DMS 273 treated with DMSO at 0.1 percent for 48 hours (cell line): ENCODE measurements around the gene SKP1.
A peak's percentile ranks its signal among the peaks of the same experiment; 100 is the strongest.
"Not testable (repeated sequence)": the region's sequence is repeated elsewhere in the genome, so short reads cannot be mapped to it uniquely, and the experiment has no call there.

Experiments
- DNase-seq: peaks from one replicate; lab custom pipeline; 2025; lab: John Stamatoyannopoulos, UW

Gene SKP1

GRCh38 chr5:134177369-134178095 lies 782 bp upstream of the SKP1 start:
- no peak for DNase-seq

- no peak for DNase-seq
These were observed 734 bp downstream of the SKP1 start for GRCh38 chr5:134175921-134176510.

GRCh38 chr5:134174841-134175839 lies 1.6 kb downstream of the SKP1 start:
- DNase-seq = peak; percentile 56

DNA sequence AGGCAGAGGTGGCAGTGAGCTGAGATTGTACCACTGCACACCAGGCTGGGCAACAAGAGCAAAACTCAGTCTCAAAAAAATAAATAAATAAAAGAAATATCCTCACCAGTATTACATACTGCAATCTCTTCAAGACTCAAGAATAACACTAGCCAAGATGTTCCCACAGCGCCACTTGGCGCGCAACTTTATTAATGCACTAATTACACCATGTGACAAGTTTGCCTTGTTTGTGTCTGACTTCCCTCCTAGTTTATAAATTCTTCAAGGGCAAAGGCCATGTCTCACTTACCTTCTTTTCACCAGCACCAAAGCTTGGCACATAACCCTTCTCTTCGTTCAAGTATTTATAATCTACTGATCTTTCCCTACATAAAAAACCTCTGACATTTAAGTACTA lies 4.8 kb downstream of the SKP1 start:
- no peak for DNase-seq

- no peak for DNase-seq
These were observed 14.2 kb downstream of the SKP1 start for GRCh38 chr5:134162592-134162991.

- no peak for DNase-seq
These were observed 15.0 kb downstream of the SKP1 start for GRCh38 chr5:134161513-134162395.

DNA sequence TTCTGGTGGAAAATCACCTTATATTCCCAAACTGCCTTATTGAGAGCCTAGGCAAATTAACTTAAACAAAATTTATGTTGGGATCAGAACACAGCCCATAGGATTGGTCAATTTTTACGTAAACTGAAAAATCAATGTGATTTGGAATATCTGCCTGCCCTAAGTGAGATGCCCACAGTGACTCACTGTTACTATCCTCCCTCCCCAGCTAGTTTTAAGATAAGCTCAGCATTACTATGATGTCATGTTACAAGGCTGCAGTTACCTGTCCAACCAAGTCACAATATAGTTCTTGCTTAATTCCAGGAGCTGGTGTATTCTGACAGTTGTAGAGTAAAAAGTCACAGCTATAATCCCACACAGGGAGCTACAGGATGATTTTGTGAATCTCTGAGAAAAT lies 23.1 kb downstream of the SKP1 start:
- DNase-seq = no peak

DNA sequence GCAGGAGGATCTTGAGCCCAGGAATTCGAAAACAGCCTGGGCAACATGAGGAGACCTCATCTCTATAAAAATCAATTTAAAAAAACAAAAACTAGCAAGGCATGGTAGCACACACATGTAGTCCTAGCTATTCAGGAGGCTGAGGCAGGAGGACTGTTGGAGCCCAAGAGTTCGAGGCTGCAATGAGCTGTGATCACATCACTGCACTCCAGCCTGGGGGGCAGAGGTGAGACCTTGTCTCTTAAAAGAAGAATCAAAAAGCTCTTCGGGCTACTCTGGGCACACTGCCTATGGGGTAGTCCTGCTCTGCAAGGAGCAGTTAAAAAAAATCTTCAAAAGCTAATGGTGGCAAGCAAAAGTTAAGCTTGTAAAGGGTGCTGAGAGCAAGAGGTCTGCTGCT lies 23.5 kb downstream of the SKP1 start:
- no peak for DNase-seq

GRCh38 chr5:134152173-134152832 lies 24.4 kb downstream of the SKP1 start:
- not testable (repeated sequence) for DNase-seq

DNA sequence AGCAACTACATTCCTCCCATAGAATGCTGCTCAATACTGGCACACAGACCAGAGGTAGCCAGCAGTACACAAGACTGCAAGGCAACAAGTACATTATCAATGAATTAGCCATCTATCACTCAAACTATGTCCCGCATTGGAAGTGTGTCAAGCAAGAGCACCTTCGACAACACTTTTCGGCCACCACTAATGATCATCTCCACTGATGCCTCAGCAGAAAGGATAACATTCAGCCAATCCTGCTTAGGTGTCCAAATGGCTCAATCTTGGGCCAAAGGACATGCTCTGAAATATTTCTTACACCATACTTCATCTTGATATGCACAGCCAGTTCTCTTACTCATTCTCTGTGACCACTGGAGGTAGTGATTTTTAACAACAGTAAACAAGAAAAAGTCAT lies 25.0 kb downstream of the SKP1 start:
- DNase-seq = no peak

GRCh38 chr5:134149571-134150303 lies 27.0 kb downstream of the SKP1 start:
- DNase-seq = no peak

DNA sequence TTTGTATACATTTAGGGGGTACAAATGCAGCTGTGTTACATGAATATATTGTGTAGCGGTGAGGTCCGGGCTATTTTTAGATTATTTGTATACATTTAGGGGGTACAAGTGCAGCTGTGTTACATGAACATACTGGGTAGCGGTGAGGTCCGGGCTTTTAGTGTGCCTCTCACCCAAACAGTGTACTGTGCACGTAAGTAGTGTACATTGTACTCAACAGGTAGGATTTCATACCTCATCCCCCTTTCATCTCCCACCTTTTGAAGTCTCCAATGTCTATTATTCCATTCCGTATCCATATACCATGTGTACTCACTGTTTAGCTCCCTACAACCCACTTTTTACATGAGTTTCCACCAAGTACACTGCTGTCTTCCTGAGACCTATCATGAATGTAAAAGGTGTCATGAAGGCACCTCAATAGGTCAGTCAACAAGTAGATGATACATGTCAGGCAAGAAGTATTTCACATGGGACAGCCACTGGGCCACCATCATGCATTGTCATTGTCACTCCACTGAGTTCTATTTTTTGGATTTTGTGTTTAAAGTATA lies 27.7 kb downstream of the SKP1 start:
- no peak for DNase-seq

DNA sequence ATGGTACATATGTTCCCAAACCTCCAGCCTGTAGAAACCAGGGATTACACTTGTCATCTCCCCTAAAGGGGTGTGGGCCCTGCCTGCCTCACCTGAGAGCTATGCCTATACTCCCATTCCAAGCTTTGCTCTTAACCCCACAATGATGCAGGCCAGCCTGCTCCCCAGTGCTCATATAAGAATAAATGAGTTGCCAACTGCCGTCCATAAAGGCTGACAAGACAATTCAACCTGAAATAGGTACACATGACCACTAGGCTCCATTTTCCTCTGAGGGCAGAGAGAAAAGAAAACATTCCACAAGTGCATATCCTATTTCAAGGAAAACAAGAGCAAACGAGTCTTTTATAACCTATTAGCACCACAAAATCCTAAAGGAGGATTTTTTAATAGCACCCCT lies 28.4 kb downstream of the SKP1 start:
- no peak for DNase-seq

DNA sequence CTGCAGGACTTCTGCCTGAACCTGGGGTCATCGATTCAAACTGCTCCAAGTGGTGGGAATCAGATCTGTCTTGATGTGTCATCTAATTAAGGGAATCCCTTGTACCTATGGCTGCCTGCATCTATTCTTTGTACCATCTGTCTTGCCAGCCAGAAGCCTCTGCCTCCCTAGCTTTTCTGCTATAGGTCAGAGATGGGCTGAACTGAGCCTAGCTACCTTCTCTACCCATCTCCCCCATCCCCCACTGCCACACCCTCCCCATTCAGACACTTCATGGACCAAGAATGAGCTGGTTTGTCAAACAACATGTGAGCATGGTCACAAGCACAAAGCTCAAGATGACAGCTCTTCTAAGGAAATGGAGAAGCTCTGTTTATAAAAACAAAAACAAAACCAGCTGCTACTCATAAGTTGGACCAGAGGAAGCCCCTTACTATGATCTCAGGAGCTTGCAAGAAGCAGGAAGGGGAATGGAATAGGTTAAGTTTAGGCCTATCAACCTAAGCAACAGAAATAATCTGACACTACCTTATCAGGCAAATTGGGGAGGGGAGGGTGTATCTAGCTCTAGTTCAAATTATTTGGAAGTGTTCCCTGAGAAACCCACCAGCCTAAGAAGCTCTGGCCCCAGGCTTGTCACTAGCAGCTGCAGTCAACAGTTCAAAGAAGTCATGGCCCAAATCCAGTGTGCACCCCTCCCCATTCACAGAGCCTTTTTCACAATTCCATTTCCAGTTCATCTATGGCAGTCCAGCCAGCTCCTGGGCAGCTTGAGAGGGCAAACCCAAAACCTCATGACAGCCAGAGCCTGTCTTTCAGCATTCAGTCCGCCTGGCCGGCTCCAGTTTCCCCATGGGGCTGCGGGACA lies 29.9 kb downstream of the SKP1 start:
- no peak for DNase-seq

DNA sequence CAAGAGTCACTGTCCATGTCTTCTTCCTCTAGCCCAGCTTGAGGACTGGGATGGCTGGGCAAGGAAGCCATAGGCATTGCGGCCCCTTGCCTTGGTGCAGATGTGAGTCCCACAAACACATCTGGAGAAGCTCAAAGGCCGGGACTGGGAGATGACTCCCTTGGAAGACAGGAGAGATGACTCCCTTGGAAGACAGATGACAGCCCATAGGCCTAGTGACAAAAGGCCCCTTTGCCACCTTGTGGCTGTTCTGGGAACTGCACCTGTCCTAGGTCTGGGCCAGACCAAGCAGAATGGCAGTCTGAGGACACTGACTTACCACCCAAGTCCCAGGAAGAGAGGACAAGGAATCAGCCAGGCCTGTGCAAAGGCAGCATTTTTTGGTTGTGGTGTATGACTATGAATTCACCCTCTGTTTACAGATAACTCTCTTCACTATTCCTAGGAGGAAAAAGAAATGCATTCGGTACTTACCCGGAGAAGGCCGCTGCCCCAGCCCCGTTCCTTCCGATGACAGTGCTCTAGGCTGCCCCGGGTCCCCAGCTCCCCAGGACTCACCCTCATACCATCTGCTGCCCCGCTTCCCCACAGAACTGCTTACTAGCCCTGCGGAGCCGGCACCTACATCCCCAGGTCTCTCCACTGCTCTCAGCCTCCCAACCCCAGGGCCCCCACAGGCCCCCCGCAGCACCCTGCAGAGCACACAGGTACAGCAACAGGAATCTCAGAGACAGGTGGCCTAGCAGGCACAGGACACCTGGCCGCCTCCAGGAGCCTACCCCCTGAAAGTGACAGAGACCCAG lies 30.8 kb downstream of the SKP1 start:
- peak; percentile 31 for DNase-seq

GRCh38 chr5:134145041-134145757 lies 31.6 kb downstream of the SKP1 start:
- no peak for DNase-seq
